Tibial artery (tissue), 4 donors: ENCODE results near the gene SGIP1.

Experiments used
- DNase-seq, 2 donors: peaks; one replicate each; pipeline ENCODE4 v3.0.0-alpha.2; 2019
- H3K27ac ChIP-seq, 2 donors: fragments of 200-600 bp; sonication (generic) in 1 of 2; 1 replicate in 1 of 2; 2 replicates in 1 of 2; pipeline ENCODE4 v1.5.1; 2018 to 2019; ENCODE audit warnings: mild to moderate bottlenecking in 1 of 2
- H3K27me3 ChIP-seq, 2 donors: fragments of 200-600 bp; sonication (generic) in 1 of 2; one replicate each; pipeline versions ENCODE4 v1.5.1 to v1.6.0; 2016 to 2019
- H3K36me3 ChIP-seq, 3 donors: fragments of 200-600 bp; sonication (generic) in 2 of 3; one replicate each; pipeline ENCODE4 v1.5.1; 2016 to 2019; ENCODE audit warnings: mild to moderate bottlenecking in 2 of 3
- H3K4me1 ChIP-seq, 4 donors: fragments of 200-600 bp; sonication (generic) in 2 of 4; 1 replicate in 3 of 4; 2 replicates in 1 of 4; pipeline ENCODE4 v1.5.1; 2016 to 2019
- H3K4me3 ChIP-seq, 2 donors: fragments of 200-600 bp; sonication (generic) in 1 of 2; 1 replicate in 1 of 2; 2 replicates in 1 of 2; pipeline ENCODE4 v1.5.1; 2018 to 2019; ENCODE audit warnings: mild to moderate bottlenecking in 2 of 2
- H3K9me3 ChIP-seq, 3 donors: fragments of 200-600 bp; sonication (generic) in 1 of 3; one replicate each; pipeline ENCODE4 v1.5.1; 2016 to 2019
- CTCF ChIP-seq, 2 experiments: fragments of 200-600 bp in 1 of 2; fragments of 450-650 bp in 1 of 2; IDR thresholded peaks; one replicate each; pipeline ENCODE4 v1.5.1; 2017 to 2019; ENCODE audit warnings: antibody characterized with exemption in 2 of 2, mild to moderate bottlenecking in 1 of 2, moderate library complexity in 1 of 2
- intact Hi-C: fragments of 100-400 bp; cut with DNase I; formaldehyde crosslinking; loops from one replicate; pipeline ENCODE4 v1.15.0; 2023; ENCODE audit warnings: low total_unique reads

SGIP1 gene

GRCh38 chr1:66533804-66534740 lies at the start of gene SGIP1:
Gene SGIP1 (plus strand): TSS chr1:66534153. CDS start chr1:66534359, 206 bp downstream.
- Histone ChIP-seq H3K27me3 (no peaks in the 10 kb centered on the region), H3K4me1 (peaks cover 8 to 63% (median 13%) of the 10 kb centered on the region in 4 donors), H3K4me3 (peak within 1 kb of the TSS; percentile 57 to 61), H3K36me3 (no peaks in the 10 kb centered on the region), H3K9me3 (no peaks in the 10 kb centered on the region), H3K27ac (peak within 1 kb of the TSS; percentile 91 to 92)
- no peak for TF ChIP-seq CTCF (IDR thresholded peaks at IDR 0.05)
- peak; percentile 79 to 89 for DNase-seq
- intact Hi-C loops: loop anchor here (10.0 kb wide), 2 partner anchors 141 to 391 kb away; partner anchors contain the start of genes DNAI4 and MIER1

- TF ChIP-seq CTCF (IDR thresholded peaks at IDR 0.05): no peak
- intact Hi-C loops: no loop called here
- H3K9me3 ChIP-seq: no peaks in the 10 kb centered on the region
- no peaks in the 10 kb centered on the region for H3K36me3 ChIP-seq
- H3K27me3 ChIP-seq: no peaks in the 10 kb centered on the region
- DNase-seq: no peak
- H3K4me1 ChIP-seq: peaks cover 0 to 16% (median 5%) of the 10 kb centered on the region in 4 donors
- no peak overlapping the region for H3K27ac ChIP-seq
- H3K4me3 ChIP-seq: no peak overlapping the region
Measured at GRCh38 chr1:66489151-66489550, 44.8 kb upstream of the SGIP1 start.

- intact Hi-C loops: no loop called here
- no peak overlapping the region for H3K27ac ChIP-seq
- H3K4me3 ChIP-seq: no peak overlapping the region
- no peak for DNase-seq
- H3K27me3 ChIP-seq: no peaks in the 10 kb centered on the region
- H3K36me3 ChIP-seq: no peaks in the 10 kb centered on the region
- no peaks in the 10 kb centered on the region for H3K9me3 ChIP-seq
- H3K4me1 ChIP-seq: peaks cover 0 to 16% (median 5%) of the 10 kb centered on the region in 4 donors
- TF ChIP-seq CTCF (IDR thresholded peaks at IDR 0.05): no peak
Measured at GRCh38 chr1:66489972-66490601, 43.9 kb upstream of the SGIP1 start.

GRCh38 chr1:66490816-66491215 lies 43.1 kb upstream of the SGIP1 start:
- no peaks in the 10 kb centered on the region for H3K36me3 ChIP-seq
- no peaks in the 10 kb centered on the region for H3K9me3 ChIP-seq
- intact Hi-C loops: no loop called here
- no peaks in the 10 kb centered on the region for H3K27me3 ChIP-seq
- H3K27ac ChIP-seq: no peak overlapping the region
- TF ChIP-seq CTCF (IDR thresholded peaks at IDR 0.05): no peak
- no peak for DNase-seq
- no peak overlapping the region for H3K4me3 ChIP-seq
- peaks cover 0 to 16% (median 5%) of the 10 kb centered on the region in 4 donors for H3K4me1 ChIP-seq

GRCh38 chr1:66492424-66492823 lies 41.5 kb upstream of the SGIP1 start:
- Histone ChIP-seq H3K4me1 (peaks cover 0 to 16% (median 5%) of the 10 kb centered on the region in 4 donors), H3K36me3 (no peaks in the 10 kb centered on the region), H3K27me3 (no peaks in the 10 kb centered on the region), H3K9me3 (no peaks in the 10 kb centered on the region), H3K27ac (no peak overlapping the region), H3K4me3 (no peak overlapping the region)
- DNase-seq: no peak
- intact Hi-C loops: no loop called here
- TF ChIP-seq CTCF (IDR thresholded peaks at IDR 0.05): no peak
